Glutamatergic neuron (in vitro differentiated cells): ENCODE measurements around the gene ZCCHC10. TPM values are rescaled to one million over a fixed set of nuclear protein-coding genes. Genes with fewer than 3 reads are reported as not detected.
"Not testable (repeated sequence)": the region's sequence is repeated elsewhere in the genome, so short reads cannot be mapped to it uniquely, and the experiment has no call there.

ENCODE experiments used
- DNase-seq: peaks from one replicate; pipeline ENCODE4 v3.0.0; 2022
- H3K27ac Mint-ChIP-seq: one replicate; pipeline ENCODE4 v1.8.0; 2020; ENCODE audit warnings: mild to moderate bottlenecking, mixed read lengths, inconsistent platforms; ENCODE audit not compliant: unreplicated experiment
- H3K27me3 Mint-ChIP-seq: one replicate; pipeline ENCODE4 v1.8.0; 2020; ENCODE audit warnings: mild to moderate bottlenecking, moderate library complexity, mixed read lengths, inconsistent platforms; ENCODE audit not compliant: unreplicated experiment
- H3K36me3 Mint-ChIP-seq: one replicate; pipeline ENCODE4 v1.8.0; 2020; ENCODE audit warnings: mild to moderate bottlenecking, mixed read lengths, inconsistent platforms; ENCODE audit not compliant: unreplicated experiment
- H3K4me1 Mint-ChIP-seq: one replicate; pipeline ENCODE4 v1.8.0; 2020; ENCODE audit warnings: mild to moderate bottlenecking, low read depth, mixed read lengths, inconsistent platforms; ENCODE audit not compliant: unreplicated experiment
- H3K4me3 Mint-ChIP-seq: one replicate; pipeline ENCODE4 v1.8.0; 2020; ENCODE audit warnings: mild to moderate bottlenecking, mixed read lengths, inconsistent platforms; ENCODE audit not compliant: unreplicated experiment
- H3K9me3 Mint-ChIP-seq: one replicate; pipeline ENCODE4 v1.8.0; 2020; ENCODE audit warnings: mild to moderate bottlenecking, moderate library complexity, mixed read lengths, inconsistent platforms; ENCODE audit not compliant: unreplicated experiment
- total RNA-seq: library from RNA; stranded (reverse); fragmentation: NEBNext Ultra II Directional; extraction: Animal tissue kit (Norgen Biotek cat#: 25700); gene quantifications from one replicate; pipeline ENCODE4 v1.2.1, GENCODE V29; 2021; ENCODE audit not compliant: unreplicated experiment
- TF ChIP-seq, protein P1 (sequence below): fragments of 200-600 bp; sonication (generic); IDR thresholded peaks from one replicate; pipeline ENCODE4 v1.5.0; 2021; ENCODE audit not compliant: partially characterized antibody, unreplicated experiment

The ZCCHC10 gene
- total RNA-seq, 1 donor from 2014 or later = 26.1 TPM

DNA sequence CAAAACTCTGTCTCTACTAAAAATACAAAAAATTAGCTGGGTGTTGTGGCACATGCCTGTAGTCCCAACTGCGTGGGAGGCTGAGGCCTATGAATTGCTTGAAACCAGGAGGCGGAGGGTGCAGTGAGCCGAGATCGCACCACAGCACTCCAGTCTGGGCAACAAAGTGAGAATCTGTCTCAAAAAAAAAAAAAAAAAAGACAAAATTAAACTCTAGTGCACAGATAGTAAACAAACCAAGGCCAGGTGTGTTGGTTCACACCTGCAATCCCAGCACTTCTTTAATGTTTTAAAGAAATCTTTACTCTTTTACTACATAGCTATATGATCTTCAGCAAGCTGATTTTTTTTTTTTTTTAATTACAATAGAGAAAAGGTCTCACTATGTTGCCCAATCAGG, 8.4 kb downstream of the ZCCHC10 start:
- H3K4me3 Mint-ChIP-seq = no peak overlapping the region
- DNase-seq = no peak
- no peaks in the 10 kb centered on the region for H3K36me3 Mint-ChIP-seq
- no peaks in the 10 kb centered on the region for H3K4me1 Mint-ChIP-seq
- H3K27ac Mint-ChIP-seq = no peak overlapping the region
- TF ChIP-seq, protein P1, sequence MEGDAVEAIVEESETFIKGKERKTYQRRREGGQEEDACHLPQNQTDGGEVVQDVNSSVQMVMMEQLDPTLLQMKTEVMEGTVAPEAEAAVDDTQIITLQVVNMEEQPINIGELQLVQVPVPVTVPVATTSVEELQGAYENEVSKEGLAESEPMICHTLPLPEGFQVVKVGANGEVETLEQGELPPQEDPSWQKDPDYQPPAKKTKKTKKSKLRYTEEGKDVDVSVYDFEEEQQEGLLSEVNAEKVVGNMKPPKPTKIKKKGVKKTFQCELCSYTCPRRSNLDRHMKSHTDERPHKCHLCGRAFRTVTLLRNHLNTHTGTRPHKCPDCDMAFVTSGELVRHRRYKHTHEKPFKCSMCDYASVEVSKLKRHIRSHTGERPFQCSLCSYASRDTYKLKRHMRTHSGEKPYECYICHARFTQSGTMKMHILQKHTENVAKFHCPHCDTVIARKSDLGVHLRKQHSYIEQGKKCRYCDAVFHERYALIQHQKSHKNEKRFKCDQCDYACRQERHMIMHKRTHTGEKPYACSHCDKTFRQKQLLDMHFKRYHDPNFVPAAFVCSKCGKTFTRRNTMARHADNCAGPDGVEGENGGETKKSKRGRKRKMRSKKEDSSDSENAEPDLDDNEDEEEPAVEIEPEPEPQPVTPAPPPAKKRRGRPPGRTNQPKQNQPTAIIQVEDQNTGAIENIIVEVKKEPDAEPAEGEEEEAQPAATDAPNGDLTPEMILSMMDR = no peak
- H3K27me3 Mint-ChIP-seq = peaks cover 4% of the 10 kb centered on the region
- H3K9me3 Mint-ChIP-seq = no peaks in the 10 kb centered on the region

DNA sequence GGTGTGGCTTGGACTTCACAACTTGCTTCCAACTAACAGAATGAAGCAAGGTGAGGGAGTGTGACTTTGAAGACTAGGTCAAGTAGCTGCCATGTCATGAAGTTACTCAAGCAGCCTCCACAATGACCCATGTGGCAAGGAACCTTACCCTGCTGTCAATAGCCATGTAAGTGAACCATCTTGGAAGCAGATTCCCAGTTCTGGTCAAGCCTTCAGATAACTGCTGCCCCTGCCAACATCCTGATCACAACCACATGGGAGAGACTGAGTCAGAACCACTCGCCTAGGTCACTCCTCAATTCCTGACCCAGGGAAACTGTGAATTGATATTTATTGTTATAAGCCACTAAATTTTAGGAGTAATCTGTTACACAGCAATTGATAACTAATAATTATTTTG, 10.9 kb downstream of the ZCCHC10 start:
- Mint-ChIP-seq H3K36me3 (no peaks in the 10 kb centered on the region), H3K4me1 (no peaks in the 10 kb centered on the region), H3K4me3 (no peak overlapping the region), H3K27ac (no peak overlapping the region), H3K27me3 (peaks cover 4% of the 10 kb centered on the region), H3K9me3 (no peaks in the 10 kb centered on the region)
- no peak for DNase-seq
- TF ChIP-seq, protein P1 = no peak

DNA sequence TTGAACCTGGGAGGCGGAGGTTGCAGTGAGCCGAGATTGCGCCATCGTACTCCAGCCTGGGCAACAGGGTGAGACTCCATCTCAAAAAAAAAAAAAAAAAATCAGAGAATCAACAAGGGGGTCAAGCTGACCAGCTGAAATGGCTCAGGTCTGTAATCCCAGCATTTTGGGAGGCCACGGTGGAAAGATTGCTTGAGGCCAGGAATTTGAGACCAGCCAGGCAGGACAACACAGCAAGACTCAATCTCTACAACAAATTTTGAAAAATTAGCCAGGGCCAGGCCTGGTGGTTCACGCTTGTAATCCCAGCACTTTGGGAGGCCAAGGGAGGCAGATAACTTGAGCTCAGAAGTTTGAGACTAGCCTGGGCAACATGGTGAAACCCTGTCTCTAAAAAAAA, 17.9 kb downstream of the ZCCHC10 start:
- not testable (repeated sequence) for H3K9me3 Mint-ChIP-seq, H3K4me3 Mint-ChIP-seq, H3K27ac Mint-ChIP-seq, H3K36me3 Mint-ChIP-seq, H3K27me3 Mint-ChIP-seq, H3K4me1 Mint-ChIP-seq, DNase-seq

DNA sequence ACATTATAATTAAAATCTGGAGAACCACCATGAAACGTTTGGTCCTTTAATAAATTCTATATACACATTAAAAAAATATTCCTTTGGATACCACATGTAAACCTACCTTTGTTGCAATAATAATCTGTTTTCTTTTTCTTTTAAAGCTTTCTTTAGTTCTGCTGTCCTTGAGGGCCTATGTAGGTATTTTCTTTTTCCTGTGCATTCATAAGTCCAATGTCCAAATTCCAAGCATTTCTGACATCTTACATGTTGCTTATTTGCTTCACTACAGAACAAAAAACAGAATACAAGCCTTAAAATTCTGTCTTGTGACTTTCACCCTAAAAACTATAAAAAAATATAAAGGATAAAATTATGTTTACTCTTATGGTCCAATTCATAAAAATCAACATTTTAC, 19.7 kb downstream of the ZCCHC10 start:
- TF ChIP-seq, protein P1 = no peak
- Mint-ChIP-seq H3K4me1 (no peaks in the 10 kb centered on the region), H3K27ac (no peak overlapping the region), H3K36me3 (peaks cover 5% of the 10 kb centered on the region), H3K9me3 (peaks cover 2% of the 10 kb centered on the region), H3K27me3 (no peaks in the 10 kb centered on the region), H3K4me3 (no peak overlapping the region)
- DNase-seq = no peak

DNA sequence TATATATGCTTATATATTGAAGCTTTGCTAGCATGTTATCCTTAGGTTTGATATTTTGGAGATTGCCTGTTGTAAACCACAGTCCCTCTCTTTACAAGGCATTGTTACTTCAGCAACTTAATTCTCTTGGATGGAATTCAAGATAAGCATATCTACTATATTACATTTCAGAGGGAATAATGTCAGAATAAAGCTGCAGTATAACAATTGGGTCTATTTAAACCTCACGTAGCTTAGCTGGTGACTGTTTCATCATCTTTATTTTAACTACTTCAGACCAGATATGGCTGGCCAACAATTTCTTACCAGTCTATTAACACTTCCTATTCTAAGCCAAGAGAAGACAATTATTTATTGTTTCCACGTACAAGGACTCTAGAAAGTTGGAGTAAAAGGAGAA, 27.1 kb downstream of the ZCCHC10 start:
- H3K9me3 Mint-ChIP-seq = no peaks in the 10 kb centered on the region
- no peak for DNase-seq
- TF ChIP-seq, protein P1 = no peak
- no peaks in the 10 kb centered on the region for H3K27me3 Mint-ChIP-seq
- H3K4me3 Mint-ChIP-seq = no peak overlapping the region
- H3K27ac Mint-ChIP-seq = no peak overlapping the region
- H3K4me1 Mint-ChIP-seq = no peaks in the 10 kb centered on the region
- no peaks in the 10 kb centered on the region for H3K36me3 Mint-ChIP-seq

DNA sequence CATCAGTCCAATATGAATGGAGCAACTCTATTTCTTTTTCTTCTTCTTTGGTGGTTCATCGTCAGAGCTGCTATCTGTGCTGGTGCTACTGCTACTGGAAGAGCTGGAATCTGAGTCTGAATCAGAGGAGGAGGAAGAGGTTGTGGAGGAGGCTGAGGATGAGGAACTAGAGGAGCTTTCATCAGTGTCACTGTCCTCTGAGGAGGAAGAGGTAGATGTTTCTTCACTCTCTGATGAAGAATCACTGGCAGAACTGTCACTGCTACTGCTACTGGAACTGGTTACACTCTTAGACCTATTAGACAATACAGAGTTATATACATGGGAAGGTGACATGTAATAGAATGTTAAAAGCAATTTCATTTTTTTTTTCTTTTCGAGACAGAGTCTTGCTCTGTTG, 27.8 kb downstream of the ZCCHC10 start:
- Mint-ChIP-seq H3K27me3 (no peaks in the 10 kb centered on the region), H3K4me1 (no peaks in the 10 kb centered on the region), H3K9me3 (no peaks in the 10 kb centered on the region), H3K4me3 (no peak overlapping the region), H3K36me3 (no peaks in the 10 kb centered on the region), H3K27ac (no peak overlapping the region)
- TF ChIP-seq, protein P1 = no peak
- DNase-seq = no peak
